ENCODE results near the gene SAA4. TPM values are rescaled to one million over a fixed set of nuclear protein-coding genes. Genes with fewer than 3 reads are reported as not detected.
A peak's percentile ranks its signal among the peaks of the same experiment; 100 is the strongest.
"Not testable (repeated sequence)": the region's sequence is repeated elsewhere in the genome, so short reads cannot be mapped to it uniquely, and the experiment has no call there.

Gene SAA4
- total RNA-seq, 1 donor: not detected

GRCh38 chr11:18204771-18205170 is 31.8 kb downstream of the SAA4 start:
- no peak for DNase-seq (ENCODE audit: low read depth)
- no peak for TF ChIP-seq CTCF (IDR thresholded peaks at IDR 0.05; ENCODE audit: insufficient read depth, low read depth, low read length)
- H3K4me3 ChIP-seq (ENCODE audit: low read depth, low read length): no peak overlapping the region

- no peak for DNase-seq (ENCODE audit: low read depth)
- no peak overlapping the region for H3K4me3 ChIP-seq (ENCODE audit: low read depth, low read length)
- TF ChIP-seq CTCF (IDR thresholded peaks at IDR 0.05; ENCODE audit: insufficient read depth, low read depth, low read length): no peak
Measured at GRCh38 chr11:18204220-18204619, 32.4 kb downstream of the SAA4 start.

- peak; percentile 26 for DNase-seq (ENCODE audit: low read depth)
- peak; percentile 65 for TF ChIP-seq CTCF (IDR thresholded peaks at IDR 0.05; ENCODE audit: insufficient read depth, low read depth, low read length)
- H3K4me3 ChIP-seq (ENCODE audit: low read depth, low read length): no peak overlapping the region
Measured at GRCh38 chr11:18203723-18204122, 32.9 kb downstream of the SAA4 start.

- not testable (repeated sequence) for H3K4me3 ChIP-seq (ENCODE audit: low read depth, low read length); DNase-seq (ENCODE audit: low read depth)
Measured at GRCh38 chr11:18197738-18198137, 38.9 kb downstream of the SAA4 start.

GRCh38 chr11:18196532-18196931 is 40.1 kb downstream of the SAA4 start:
- TF ChIP-seq CTCF (IDR thresholded peaks at IDR 0.05; ENCODE audit: insufficient read depth, low read depth, low read length): no peak
- H3K4me3 ChIP-seq (ENCODE audit: low read depth, low read length): no peak overlapping the region
- no peak for DNase-seq (ENCODE audit: low read depth)

- no peak overlapping the region for H3K4me3 ChIP-seq (ENCODE audit: low read depth, low read length)
- TF ChIP-seq CTCF (IDR thresholded peaks at IDR 0.05; ENCODE audit: insufficient read depth, low read depth, low read length): no peak
- no peak for DNase-seq (ENCODE audit: low read depth)
Measured at GRCh38 chr11:18193010-18193409, 43.6 kb downstream of the SAA4 start.

- no peak for DNase-seq (ENCODE audit: low read depth)
Measured at GRCh38 chr11:18191376-18191775, 45.2 kb downstream of the SAA4 start.

GRCh38 chr11:18189476-18190245 is 46.9 kb downstream of the SAA4 start:
- not testable (repeated sequence) for DNase-seq (ENCODE audit: low read depth); H3K4me3 ChIP-seq (ENCODE audit: low read depth, low read length)

More at GRCh38 chr11:18191376-18191775, 45.2 kb downstream of the SAA4 start:
- no peak overlapping the region for H3K4me3 ChIP-seq (ENCODE audit: low read depth, low read length)
- no peak for TF ChIP-seq CTCF (IDR thresholded peaks at IDR 0.05; ENCODE audit: insufficient read depth, low read depth, low read length)

Measured in fibroblast of villous mesenchyme (primary cell).